Lower leg skin (tissue), 4 donors: ENCODE results near the gene SHKBP1. TPM values are rescaled to one million over a fixed set of nuclear protein-coding genes. Genes with fewer than 3 reads are reported as not detected.

Source experiments
- DNase-seq, 2 donors: peaks; one replicate each; pipeline ENCODE4 v3.0.0-alpha.2; 2019; ENCODE audit warnings: low spot score in 2 of 2
- H3K4me3 ChIP-seq: fragments of 200-600 bp; sonication (generic); 2 replicates; pipeline ENCODE4 v1.5.1; 2017; ENCODE audit warnings: mild to moderate bottlenecking, low read depth; ENCODE audit not compliant: poor library complexity, severe bottlenecking
- CTCF ChIP-seq, 3 donors: fragments of 450-650 bp; IDR thresholded peaks; one replicate each; pipeline ENCODE4 v1.5.1; 2016; ENCODE audit warnings: antibody characterized with exemption in 3 of 3, mild to moderate bottlenecking in 3 of 3, moderate library complexity in 2 of 3
- POLR2A ChIP-seq, 2 donors: fragments of 450-650 bp; IDR thresholded peaks; one replicate each; pipeline ENCODE4 v1.6.1; 2016 to 2017; ENCODE audit warnings: antibody characterized with exemption in 2 of 2, mild to moderate bottlenecking in 1 of 2, moderate library complexity in 1 of 2
- WGBS, 2 donors: methylation state at CpG; one replicate each; pipeline ENCODE4 v1.1.5; 2018; 5-methylcytosine and 5-hydroxymethylcytosine counted together
- intact Hi-C: fragments of 100-400 bp; cut with DNase I; formaldehyde crosslinking; loops from one replicate; pipeline ENCODE4 v1.15.0; 2023; ENCODE audit warnings: low total_unique reads
- total RNA-seq, 4 donors: library from RNA; depleted of rRNA; stranded (reverse); fragments of >200 nt; gene quantifications; one replicate each; pipeline ENCODE4 v1.1.0, GENCODE V29; 2016

The SHKBP1 gene
- total RNA-seq, 4 donors from 2014 or later = 39.6 to 53.4 (median 43.0) TPM

GRCh38 chr19:40547836-40548235, 28.8 kb upstream of the SHKBP1 start:
- no peak for DNase-seq
- TF ChIP-seq CTCF (IDR thresholded peaks at IDR 0.05) (no peak), POLR2A (IDR thresholded peaks at IDR 0.05) (no peak)
- 77 to 86% methylated on average over 1 of the region's 1 CpG for WGBS, 2 donors
- intact Hi-C loops = no loop called here
- H3K4me3 ChIP-seq = no peak overlapping the region

DNA sequence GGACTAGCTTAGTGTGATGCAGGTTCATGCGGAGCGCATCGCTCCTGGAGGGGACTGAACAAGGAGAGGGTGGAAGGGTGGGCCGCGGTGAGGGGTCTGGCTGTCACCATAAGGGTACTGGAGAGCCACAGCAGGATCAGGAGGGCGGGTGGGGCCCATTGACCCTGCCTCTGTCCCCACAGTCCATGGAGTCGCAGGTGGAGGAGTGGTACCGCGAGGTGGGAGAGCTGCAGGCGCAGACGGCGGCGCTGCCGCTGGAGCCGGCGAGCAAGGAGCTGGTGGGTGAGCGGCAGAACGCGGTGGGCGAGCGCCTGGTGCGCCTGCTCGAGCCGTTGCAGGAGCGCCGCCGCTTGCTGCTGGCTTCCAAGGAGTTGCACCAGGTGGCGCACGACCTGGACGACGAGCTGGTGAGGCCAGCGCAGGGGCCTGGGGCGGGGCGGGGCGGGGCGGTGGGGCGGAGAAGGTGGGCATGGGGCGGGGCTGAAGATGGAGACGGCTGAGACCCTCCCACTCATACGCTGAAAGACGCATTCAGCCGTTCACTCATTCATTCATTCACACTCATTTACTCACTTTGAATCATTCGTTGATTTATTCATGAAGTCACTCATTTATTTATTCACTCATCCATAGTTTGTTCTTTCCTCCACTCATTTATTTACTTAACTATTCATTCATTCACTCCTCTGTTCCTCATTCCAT, 27.5 kb upstream of the SHKBP1 start:
- DNase-seq = no peak
- 6 to 8% methylated on average over 28 to 42 of the region's 43 CpGs for WGBS, 2 donors
- H3K4me3 ChIP-seq = no peak overlapping the region
- intact Hi-C loops = no loop called here
- TF ChIP-seq CTCF (IDR thresholded peaks at IDR 0.05) (no peak), POLR2A (IDR thresholded peaks at IDR 0.05) (no peak)

- TF ChIP-seq POLR2A (IDR thresholded peaks at IDR 0.05) = no peak
- TF ChIP-seq CTCF (IDR thresholded peaks at IDR 0.05) = no peak
- intact Hi-C loops = loop anchor here (5.0 kb wide), 1 partner anchor 46 kb away; no protein-coding TSS in a partner anchor
- 90 to 94% methylated on average over 4 of the region's 4 CpGs for WGBS, 2 donors
- DNase-seq = no peak
- H3K4me3 ChIP-seq = no peak overlapping the region
Measured at GRCh38 chr19:40550951-40551350, 25.7 kb upstream of the SHKBP1 start.

GRCh38 chr19:40552848-40553247, 23.8 kb upstream of the SHKBP1 start:
- TF ChIP-seq CTCF (IDR thresholded peaks at IDR 0.05) = no peak
- TF ChIP-seq POLR2A (IDR thresholded peaks at IDR 0.05) = no peak
- H3K4me3 ChIP-seq = no peak overlapping the region
- WGBS, 2 donors = 88 to 94% methylated on average over 3 of the region's 3 CpGs
- intact Hi-C loops = loop anchor here (5.0 kb wide), 1 partner anchor 44 kb away; no protein-coding TSS in a partner anchor
- DNase-seq = no peak

- TF ChIP-seq POLR2A (IDR thresholded peaks at IDR 0.05) (no peak), CTCF (IDR thresholded peaks at IDR 0.05) (no peak)
- 19 to 31% methylated on average over 26 to 62 of the region's 69 CpGs for WGBS, 2 donors
- DNase-seq = no peak
- H3K4me3 ChIP-seq = no peak overlapping the region
- intact Hi-C loops = loop anchor here (5.0 kb wide), 1 partner anchor 43 kb away; no protein-coding TSS in a partner anchor
Measured at GRCh38 chr19:40553885-40554857, 22.5 kb upstream of the SHKBP1 start.
